Loucy (cell line): Measurements from ENCODE around the gene GRAMD1C.

ENCODE experiments used
- H2AFZ ChIP-seq: fragments of 200-600 bp; sonication (generic); 2 replicates; pipeline ENCODE4 v1.6.0; 2016; ENCODE audit warnings: antibody characterized with exemption, mild to moderate bottlenecking, low read length, moderate library complexity
- H3F3A ChIP-seq: fragments of 200-600 bp; 2 replicates; pipeline ENCODE4 v1.6.0; 2016; ENCODE audit warnings: antibody characterized with exemption, low read depth, mild to moderate bottlenecking
- H3K27me3 ChIP-seq: fragments of 200-600 bp; sonication (generic); 2 replicates; pipeline ENCODE4 v1.6.1; 2014; ENCODE audit warnings: low read length, mild to moderate bottlenecking; ENCODE audit not compliant: insufficient read depth, poor library complexity, severe bottlenecking
- H3K36me3 ChIP-seq: fragments of 200-600 bp; sonication (generic); 2 replicates; pipeline ENCODE4 v1.6.1; 2016; ENCODE audit warnings: low read length; ENCODE audit not compliant: insufficient read depth
- H3K4me1 ChIP-seq: fragments of 200-600 bp; sonication (generic); 2 replicates; pipeline ENCODE4 v1.5.1; 2014; ENCODE audit warnings: low read length, mild to moderate bottlenecking; ENCODE audit not compliant: insufficient read depth, poor library complexity, severe bottlenecking
- H3K4me2 ChIP-seq: fragments of 200-600 bp; sonication (generic); 2 replicates; pipeline ENCODE4 v1.6.0; 2014; ENCODE audit warnings: antibody characterized with exemption, low read length, low read depth, mild to moderate bottlenecking; ENCODE audit not compliant: poor library complexity, severe bottlenecking
- H3K4me3 ChIP-seq: fragments of 200-600 bp; sonication (generic); 2 replicates; pipeline ENCODE4 v1.5.1; 2014; ENCODE audit warnings: low read length, mild to moderate bottlenecking, mixed read lengths; ENCODE audit not compliant: poor library complexity, severe bottlenecking
- H3K79me2 ChIP-seq: fragments of 200-600 bp; sonication (generic); 2 replicates; pipeline ENCODE4 v1.6.1; 2014; ENCODE audit warnings: low read length; ENCODE audit not compliant: insufficient read depth
- H3K9ac ChIP-seq: fragments of 200-600 bp; sonication (generic); 2 replicates; pipeline ENCODE4 v1.6.0; 2014; ENCODE audit warnings: mild to moderate bottlenecking, low read depth, low read length, moderate library complexity; ENCODE audit not compliant: poor library complexity, severe bottlenecking
- H3K9me2 ChIP-seq: fragments of 200-600 bp; sonication (generic); replicated peaks from 2 replicates; pipeline ENCODE4 v1.6.1; 2016; ENCODE audit warnings: low read depth, low read length, mixed read lengths
- H3K9me3 ChIP-seq: fragments of 200-600 bp; sonication (generic); 2 replicates; pipeline ENCODE4 v1.6.1; 2014; ENCODE audit warnings: mild to moderate bottlenecking, antibody characterized with exemption, low read length, low read depth; ENCODE audit not compliant: insufficient read depth
- H4K20me1 ChIP-seq: fragments of 200-600 bp; sonication (generic); 2 replicates; pipeline ENCODE4 v1.6.0; 2014; ENCODE audit warnings: antibody characterized with exemption, low read length, mild to moderate bottlenecking; ENCODE audit not compliant: insufficient read depth, poor library complexity, severe bottlenecking
- EZH2phosphoT487 ChIP-seq: fragments of 200-600 bp; IDR thresholded peaks from 2 replicates; pipeline ENCODE4 v1.6.1; 2018; ENCODE audit warnings: antibody characterized with exemption, mild to moderate bottlenecking, moderate library complexity, borderline replicate concordance
- TF ChIP-seq, protein P1 (sequence below): fragments of 200-600 bp; sonication (generic); conservative IDR thresholded peaks from 2 replicates; pipeline ENCODE4 v1.5.1; 2014; ENCODE audit warnings: mild to moderate bottlenecking, antibody characterized with exemption, low read length

GRAMD1C gene

GRCh38 chr3:113985541-113985940 lies 147.0 kb downstream of the GRAMD1C start:
- no peak for TF ChIP-seq EZH2phosphoT487
- TF ChIP-seq, protein P1, sequence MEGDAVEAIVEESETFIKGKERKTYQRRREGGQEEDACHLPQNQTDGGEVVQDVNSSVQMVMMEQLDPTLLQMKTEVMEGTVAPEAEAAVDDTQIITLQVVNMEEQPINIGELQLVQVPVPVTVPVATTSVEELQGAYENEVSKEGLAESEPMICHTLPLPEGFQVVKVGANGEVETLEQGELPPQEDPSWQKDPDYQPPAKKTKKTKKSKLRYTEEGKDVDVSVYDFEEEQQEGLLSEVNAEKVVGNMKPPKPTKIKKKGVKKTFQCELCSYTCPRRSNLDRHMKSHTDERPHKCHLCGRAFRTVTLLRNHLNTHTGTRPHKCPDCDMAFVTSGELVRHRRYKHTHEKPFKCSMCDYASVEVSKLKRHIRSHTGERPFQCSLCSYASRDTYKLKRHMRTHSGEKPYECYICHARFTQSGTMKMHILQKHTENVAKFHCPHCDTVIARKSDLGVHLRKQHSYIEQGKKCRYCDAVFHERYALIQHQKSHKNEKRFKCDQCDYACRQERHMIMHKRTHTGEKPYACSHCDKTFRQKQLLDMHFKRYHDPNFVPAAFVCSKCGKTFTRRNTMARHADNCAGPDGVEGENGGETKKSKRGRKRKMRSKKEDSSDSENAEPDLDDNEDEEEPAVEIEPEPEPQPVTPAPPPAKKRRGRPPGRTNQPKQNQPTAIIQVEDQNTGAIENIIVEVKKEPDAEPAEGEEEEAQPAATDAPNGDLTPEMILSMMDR = no peak
- H3K27me3 ChIP-seq = no peaks in the 10 kb centered on the region
- H3K4me3 ChIP-seq = no peak overlapping the region
- H3F3A ChIP-seq = no peaks in the 10 kb centered on the region
- H3K4me2 ChIP-seq = no peak overlapping the region
- H2AFZ ChIP-seq = no peak overlapping the region
- H3K9me3 ChIP-seq = no peaks in the 10 kb centered on the region
- H3K9me2 ChIP-seq = no peaks in the 10 kb centered on the region
- no peaks in the 10 kb centered on the region for H3K4me1 ChIP-seq
- H4K20me1 ChIP-seq = no peaks in the 10 kb centered on the region
- no peak overlapping the region for H3K9ac ChIP-seq
- H3K79me2 ChIP-seq = no peaks in the 10 kb centered on the region
- H3K36me3 ChIP-seq = no peaks in the 10 kb centered on the region
